NCI-H82 treated with DMSO at 0.1 percent for 48 hours (cell line): Measurements from ENCODE around the gene BTD.
A peak's percentile ranks its signal among the peaks of the same experiment; 100 is the strongest.

Experiments
- DNase-seq: peaks from one replicate; lab custom pipeline; 2025; ENCODE audit not compliant: unreplicated experiment; lab: John Stamatoyannopoulos, UW

BTD gene, protein sequence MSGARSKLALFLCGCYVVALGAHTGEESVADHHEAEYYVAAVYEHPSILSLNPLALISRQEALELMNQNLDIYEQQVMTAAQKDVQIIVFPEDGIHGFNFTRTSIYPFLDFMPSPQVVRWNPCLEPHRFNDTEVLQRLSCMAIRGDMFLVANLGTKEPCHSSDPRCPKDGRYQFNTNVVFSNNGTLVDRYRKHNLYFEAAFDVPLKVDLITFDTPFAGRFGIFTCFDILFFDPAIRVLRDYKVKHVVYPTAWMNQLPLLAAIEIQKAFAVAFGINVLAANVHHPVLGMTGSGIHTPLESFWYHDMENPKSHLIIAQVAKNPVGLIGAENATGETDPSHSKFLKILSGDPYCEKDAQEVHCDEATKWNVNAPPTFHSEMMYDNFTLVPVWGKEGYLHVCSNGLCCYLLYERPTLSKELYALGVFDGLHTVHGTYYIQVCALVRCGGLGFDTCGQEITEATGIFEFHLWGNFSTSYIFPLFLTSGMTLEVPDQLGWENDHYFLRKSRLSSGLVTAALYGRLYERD

GRCh38 chr3:15601399-15602145 is at the start of gene BTD, which contains the start of gene HACL1:
Gene BTD, plus strand, starts transcription at chr3:15601745. Its CDS starts 33,695 bp downstream, at chr3:15635440.
Gene HACL1, minus strand, starts transcription at chr3:15601569. Its CDS starts 106 bp downstream, at chr3:15601463.
- no peak for DNase-seq

GRCh38 chr3:15551902-15552301 is 49.6 kb upstream of the BTD start:
- DNase-seq, result no peak

- no peak for DNase-seq
These were observed 47.8 kb upstream of the BTD start for GRCh38 chr3:15553749-15554148.

- DNase-seq, result no peak
These were observed 45.0 kb upstream of the BTD start for GRCh38 chr3:15556512-15556911.

DNA sequence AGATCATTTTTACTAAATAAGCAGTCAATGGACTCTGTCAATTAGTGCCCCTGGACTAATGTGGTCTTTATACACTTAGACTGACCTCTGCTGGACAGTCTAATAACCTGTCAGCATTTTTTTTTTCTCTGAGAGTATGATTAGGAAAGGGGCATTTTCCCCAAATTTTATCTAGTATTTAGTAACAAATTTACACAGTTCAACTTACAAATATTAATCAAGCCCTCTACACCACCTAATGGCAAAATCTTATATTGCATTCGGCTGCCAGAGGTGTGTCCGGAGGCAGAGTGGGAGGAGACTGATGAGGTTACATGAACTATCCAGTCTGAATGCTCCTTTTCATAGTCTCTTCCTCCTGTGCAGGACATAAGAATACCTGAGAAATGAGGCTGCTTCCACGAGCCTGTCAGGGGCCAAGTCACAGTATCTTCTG is 44.0 kb upstream of the BTD start:
- DNase-seq, result peak; percentile 45

GRCh38 chr3:15558581-15558980 is 43.0 kb upstream of the BTD start:
- DNase-seq, result no peak

DNA sequence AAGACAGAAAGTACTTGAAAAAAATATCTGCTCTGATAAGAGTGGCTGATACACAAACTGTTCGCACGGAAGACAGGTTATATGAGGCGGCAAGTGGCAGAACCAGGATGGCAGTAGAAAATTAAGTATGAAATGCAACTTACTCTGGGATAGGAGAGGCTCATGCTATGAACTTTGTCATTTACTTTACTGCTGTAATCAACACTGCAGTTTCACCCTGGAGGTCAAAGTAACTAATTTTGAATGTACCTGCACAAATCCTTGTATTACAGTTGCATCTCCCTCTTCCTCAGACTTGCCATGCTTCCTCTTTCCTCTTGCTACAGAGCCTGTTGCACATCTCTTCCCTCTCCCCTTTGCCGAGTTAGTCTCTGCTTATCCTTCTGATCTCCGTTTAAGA is 39.0 kb upstream of the BTD start:
- DNase-seq, result no peak

GRCh38 chr3:15563190-15563589 is 38.4 kb upstream of the BTD start:
- DNase-seq, result no peak

DNA sequence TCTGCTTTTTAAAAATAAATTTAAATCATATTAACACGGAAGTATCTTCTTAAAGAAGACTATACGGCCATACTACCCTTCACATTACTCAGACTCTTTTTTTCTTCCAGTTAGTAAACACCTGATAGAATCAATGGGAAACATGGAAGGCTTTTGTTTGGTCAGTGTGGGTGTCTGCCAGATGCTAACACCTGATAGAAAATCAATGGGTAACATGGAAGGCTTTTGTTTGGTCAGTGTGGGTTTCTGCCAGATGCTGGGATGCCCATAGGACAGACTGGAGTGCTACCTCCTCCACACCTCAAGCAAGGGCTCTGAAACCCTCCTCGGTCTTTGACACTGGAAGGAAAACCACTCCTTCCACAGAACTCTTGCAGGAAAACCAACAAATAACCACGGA is 29.4 kb upstream of the BTD start:
- DNase-seq, result no peak

GRCh38 chr3:15575446-15575845 is 26.1 kb upstream of the BTD start:
- no peak for DNase-seq

- DNase-seq, result no peak
These were observed 25.1 kb upstream of the BTD start for GRCh38 chr3:15576475-15576874.

- no peak for DNase-seq
These were observed 23.2 kb upstream of the BTD start for GRCh38 chr3:15578289-15578867.

- no peak for DNase-seq
These were observed 22.5 kb upstream of the BTD start for GRCh38 chr3:15579051-15579450.

- DNase-seq, result no peak
These were observed 19.8 kb upstream of the BTD start for GRCh38 chr3:15581471-15582394.

DNA sequence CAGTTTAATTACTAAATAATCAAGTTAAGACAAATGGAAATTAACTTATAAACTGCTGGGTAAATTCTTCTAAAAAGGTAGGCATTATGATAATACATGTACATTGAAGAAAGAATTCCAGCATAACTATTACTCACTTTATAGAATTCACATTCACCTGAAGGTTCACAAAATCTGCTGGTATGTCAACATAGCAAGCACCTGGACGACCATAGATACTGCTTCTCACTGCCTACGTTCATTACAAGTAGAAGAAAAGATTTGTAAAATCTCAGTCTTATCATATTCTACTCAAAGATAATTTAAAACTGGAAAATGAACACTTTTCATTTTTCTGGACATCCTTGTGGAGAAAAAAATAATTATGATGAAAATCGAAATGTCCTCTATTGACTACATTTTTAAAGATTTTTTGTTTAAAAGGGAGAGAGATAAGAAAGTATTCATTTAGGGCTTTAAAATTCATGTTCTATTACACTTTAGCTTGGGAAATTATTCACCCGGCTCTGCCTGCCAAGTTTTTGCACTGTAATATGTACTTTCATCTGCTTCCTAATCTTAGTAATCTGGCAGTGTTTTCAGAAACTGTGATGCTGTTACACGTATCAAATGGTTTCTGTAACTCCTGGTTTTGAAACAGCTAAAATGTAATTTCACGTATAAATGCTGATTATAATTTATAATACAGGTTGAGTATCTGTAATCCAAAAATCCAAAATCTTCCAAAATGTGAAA is 16.3 kb upstream of the BTD start:
- DNase-seq, result no peak

GRCh38 chr3:15591242-15591641 is 10.3 kb upstream of the BTD start:
- DNase-seq, result no peak

DNA sequence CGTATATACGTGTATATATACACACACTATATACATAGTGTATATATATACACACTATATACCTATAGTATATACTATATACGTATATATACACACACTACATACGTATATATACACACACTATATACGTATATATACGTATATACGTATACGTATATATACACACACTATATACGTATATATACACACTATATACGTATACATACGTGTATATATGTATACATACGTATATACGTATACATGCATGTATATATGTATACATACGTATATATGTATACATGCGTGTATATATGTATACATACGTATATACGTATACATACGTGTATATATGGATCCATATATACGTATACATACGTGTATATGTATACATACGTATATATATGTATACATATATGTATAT is 9.6 kb upstream of the BTD start:
- no peak for DNase-seq

- DNase-seq, result no peak
These were observed 8.6 kb upstream of the BTD start for GRCh38 chr3:15592968-15593367.

DNA sequence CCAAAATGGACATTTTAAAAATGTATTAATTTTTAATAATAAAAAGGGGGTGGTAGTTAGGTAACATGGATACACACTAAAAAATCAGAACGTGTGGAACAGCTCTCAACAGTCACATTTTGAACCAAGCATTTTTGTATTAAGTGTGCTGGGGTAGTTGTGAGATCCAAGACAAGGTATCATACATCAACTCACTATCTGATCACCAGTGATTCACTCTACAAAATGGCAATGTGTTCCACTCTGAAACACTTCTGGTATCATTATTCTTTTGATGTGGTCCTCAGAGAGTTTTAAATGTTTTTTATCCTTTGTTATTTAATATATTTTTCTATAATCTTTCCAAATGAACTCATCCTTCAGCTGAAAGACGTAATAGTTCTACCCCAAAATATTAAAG is 5.6 kb upstream of the BTD start:
- DNase-seq, result no peak

DNA sequence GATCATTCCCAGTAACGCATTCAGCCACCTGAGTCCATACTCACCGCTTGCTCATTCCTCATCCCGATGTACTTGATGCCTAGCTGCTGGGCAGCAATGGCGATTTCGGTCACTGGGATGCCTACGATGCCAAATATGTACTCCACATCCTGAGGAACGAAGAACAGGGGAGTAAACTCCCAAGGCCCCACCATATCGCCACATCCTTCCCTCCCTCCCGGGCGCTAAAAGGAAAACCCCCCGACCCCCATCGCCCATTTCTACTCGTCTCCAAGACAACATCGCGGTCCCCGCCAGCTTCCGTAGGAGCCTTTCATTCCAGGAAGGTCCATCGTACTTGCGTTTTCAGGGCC is 523 bp upstream of the BTD start:
- no peak for DNase-seq
